CD14-positive monocyte (primary cell): ENCODE measurements around the gene CCDC107. TPM values are rescaled to one million over a fixed set of nuclear protein-coding genes. Genes with fewer than 3 reads are reported as not detected.

Experiments
- DNase-seq, 3 donors: peaks; one replicate each; pipeline ENCODE4 v3.0.0-alpha.2; 2011 to 2022
- H2AFZ ChIP-seq: 2 replicates; pipeline ENCODE4 v1.6.0; 2012; ENCODE audit warnings: mild to moderate bottlenecking, low read depth, low read length, inconsistent platforms; ENCODE audit not compliant: insufficient read depth, poor library complexity, severe bottlenecking
- H3K27ac ChIP-seq, 2 donors: 1 replicate in 1 of 2; 2 replicates in 1 of 2; pipeline ENCODE4 v1.5.1; 2012 to 2013; ENCODE audit warnings: low read length in 2 of 2, control low read depth in 1 of 2, inconsistent platforms in 1 of 2, low read depth in 1 of 2, mild to moderate bottlenecking in 1 of 2
- H3K27me3 ChIP-seq, 2 donors: one replicate each; pipeline versions ENCODE4 v1.6.0 to v1.6.1; 2011 to 2013; ENCODE audit warnings: low read length in 2 of 2; ENCODE audit not compliant: control insufficient read depth in 2 of 2, insufficient read depth in 2 of 2
- H3K36me3 ChIP-seq, 2 donors: replicated peaks in 1 of 2; 1 replicate in 1 of 2; 2 replicates in 1 of 2; pipeline versions ENCODE4 v1.5.1 to v1.6.1; 2012 to 2013; ENCODE audit warnings: low read length in 2 of 2, control low read depth in 1 of 2, inconsistent platforms in 1 of 2, mild to moderate bottlenecking in 1 of 2; ENCODE audit not compliant: insufficient read depth in 2 of 2, control insufficient read depth in 1 of 2
- H3K4me1 ChIP-seq, 2 donors: 1 replicate in 1 of 2; 2 replicates in 1 of 2; pipeline versions ENCODE4 v1.5.1 to v1.6.1; 2012 to 2013; ENCODE audit warnings: low read length in 2 of 2, control low read depth in 1 of 2, inconsistent platforms in 1 of 2, mild to moderate bottlenecking in 1 of 2, moderate library complexity in 1 of 2; ENCODE audit not compliant: insufficient read depth in 2 of 2, control insufficient read depth in 1 of 2
- H3K4me2 ChIP-seq: replicated peaks from 2 replicates; pipeline ENCODE3; 2012; ENCODE audit warnings: low read length, moderate library complexity, mild to moderate bottlenecking; ENCODE audit not compliant: poor library complexity, severe bottlenecking; ENCODE audit errors: extremely low read depth
- H3K4me3 ChIP-seq, 3 experiments: fragments of 200-600 bp in 1 of 3; sonication (generic) in 1 of 3; replicated peaks in 1 of 3; 1 replicate in 2 of 3; 2 replicates in 1 of 3; pipeline ENCODE4 v1.5.1; 2011 to 2013; ENCODE audit warnings: low read length in 3 of 3, mild to moderate bottlenecking in 3 of 3, control low read depth in 2 of 3, low read depth in 2 of 3, inconsistent platforms in 1 of 3, moderate library complexity in 1 of 3
- H3K79me2 ChIP-seq: 2 replicates; pipeline ENCODE4 v1.6.0; 2012; ENCODE audit warnings: mild to moderate bottlenecking, control low read depth, inconsistent platforms, low read length, moderate library complexity; ENCODE audit not compliant: insufficient read depth
- H3K9ac ChIP-seq: 2 replicates; pipeline ENCODE4 v1.6.0; 2017; ENCODE audit warnings: low read length, mild to moderate bottlenecking; ENCODE audit not compliant: insufficient read depth, poor library complexity, severe bottlenecking
- H3K9me3 ChIP-seq, 2 donors: replicated peaks in 1 of 2; 1 replicate in 1 of 2; 2 replicates in 1 of 2; pipeline versions ENCODE4 v1.5.1 to v1.6.1; 2012 to 2013; ENCODE audit warnings: low read length in 2 of 2, control low read depth in 1 of 2; ENCODE audit not compliant: control insufficient read depth in 1 of 2, insufficient read depth in 1 of 2
- H4K20me1 ChIP-seq: 2 replicates; pipeline ENCODE4 v1.6.0; 2012; ENCODE audit warnings: mild to moderate bottlenecking, low read length, control low read depth, moderate library complexity; ENCODE audit not compliant: insufficient read depth
- H3K27ac Mint-ChIP-seq, 7 donors: one replicate each; pipeline ENCODE4 v1.8.0; 2020; ENCODE audit warnings: mild to moderate bottlenecking in 7 of 7, mixed read lengths in 7 of 7, moderate library complexity in 6 of 7, inconsistent platforms in 2 of 7
- H3K27me3 Mint-ChIP-seq, 3 donors: one replicate each; pipeline ENCODE4 v1.8.0; 2021 to 2022; ENCODE audit warnings: low read depth in 3 of 3, mild to moderate bottlenecking in 3 of 3, mixed read lengths in 3 of 3, moderate library complexity in 3 of 3, inconsistent platforms in 1 of 3
- H3K36me3 Mint-ChIP-seq, 2 donors: one replicate each; pipeline ENCODE4 v1.8.0; 2020; ENCODE audit warnings: mixed read lengths in 2 of 2, inconsistent platforms in 1 of 2, mild to moderate bottlenecking in 1 of 2
- H3K4me1 Mint-ChIP-seq: one replicate; pipeline ENCODE4 v1.8.0; 2020; ENCODE audit warnings: mild to moderate bottlenecking, mixed read lengths
- H3K4me3 Mint-ChIP-seq, 2 donors: one replicate each; pipeline ENCODE4 v1.8.0; 2020; ENCODE audit warnings: mild to moderate bottlenecking in 2 of 2, mixed read lengths in 2 of 2, moderate library complexity in 1 of 2
- H3K9me3 Mint-ChIP-seq, 7 donors: one replicate each; pipeline ENCODE4 v1.8.0; 2020 to 2022; ENCODE audit warnings: mixed read lengths in 7 of 7, mild to moderate bottlenecking in 6 of 7, moderate library complexity in 6 of 7, inconsistent platforms in 2 of 7
- WGBS: methylation state at CpG from one replicate; pipeline ENCODE4 v1.1.5; 2013; ENCODE audit warnings: missing lambda C conversion rate; ENCODE audit not compliant: insufficient coverage; 5-methylcytosine and 5-hydroxymethylcytosine counted together
- intact Hi-C, 2 donors: fragments of 100-400 bp; cut with micrococcal nuclease; formaldehyde crosslinking; loops; one replicate each; pipeline versions ENCODE4 v1.15.0 to v1.15.1; 2023
- polyA plus RNA-seq, 3 donors: library from polyadenylated mRNA; depleted of rRNA in 1 of 3; unstranded in 2 of 3; stranded (reverse) in 1 of 3; fragments of 300-500 nt in 2 of 3; fragments of >200 nt in 1 of 3; fragmentation: Illumina TruSeq in 2 of 3; gene quantifications; 1 replicate in 2 of 3; 2 replicates in 1 of 3; pipeline ENCODE4 v1.2.3, GENCODE V29; 2012 to 2021
- TF ChIP-seq, protein P1 (sequence below): fragments of 200-600 bp; IDR thresholded peaks from one replicate; pipeline ENCODE4 v1.8.0; 2022; ENCODE audit warnings: antibody characterized with exemption, mild to moderate bottlenecking

Gene CCDC107
- polyA plus RNA-seq, 3 donors: 17.2 to 32.6 (median 23.2) TPM

DNA sequence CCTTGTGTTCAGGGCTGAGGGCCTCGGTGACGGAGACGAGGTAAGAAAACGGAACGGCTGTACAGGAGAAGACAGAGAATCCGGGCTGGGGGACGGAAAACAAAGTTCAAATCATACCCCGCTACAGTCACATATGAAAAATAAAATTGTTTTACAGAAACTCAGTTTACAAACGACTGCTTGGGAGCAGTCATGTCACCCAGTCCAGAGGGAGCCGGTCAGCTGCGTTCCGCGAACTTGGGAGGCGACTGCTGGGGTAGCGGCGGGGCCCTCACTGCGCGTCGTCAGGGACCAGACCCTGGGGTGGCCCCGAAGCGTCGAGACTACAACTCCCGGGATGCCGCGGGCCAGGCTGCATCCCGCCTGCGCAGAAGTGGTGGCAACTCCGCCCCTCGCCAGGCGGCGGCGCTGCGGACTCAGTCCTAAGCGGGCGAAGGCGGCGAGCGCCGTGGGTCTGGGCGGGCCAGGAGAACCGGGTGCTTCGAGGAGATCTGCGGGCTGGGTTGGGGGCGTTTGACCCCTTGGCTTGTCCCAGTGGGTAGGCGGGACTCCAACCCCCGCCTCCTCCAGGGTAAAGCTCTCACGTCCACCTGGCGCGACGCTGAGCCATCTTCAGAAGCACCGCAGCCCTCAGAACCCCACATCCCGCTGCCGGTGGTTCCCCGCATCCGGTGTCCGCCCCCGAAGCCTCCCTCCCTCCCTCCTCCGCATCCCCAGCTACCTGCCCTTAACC, 11.4 kb upstream of the CCDC107 start:
- peak overlapping the region; percentile 65 to 81 (median 71) for H3K4me3 ChIP-seq
- H3K27me3 ChIP-seq: no peaks in the 10 kb centered on the region
- no peaks in the 10 kb centered on the region for H3K9me3 ChIP-seq
- intact Hi-C loops: loop anchor here (1.0 to 10.0 kb wide), 4 partner anchors 11 to 166 kb away; partner anchors contain the start of gene SPAG8 (in 1 of the 2)
- no peaks in the 10 kb centered on the region for H4K20me1 ChIP-seq
- Mint-ChIP-seq H3K4me3 (peak overlapping the region; percentile 92 to 99), H3K9me3 (peaks cover 0 to 1% (median 0%) of the 10 kb centered on the region in 7 donors), H3K27ac (peak overlapping the region; percentile 94 to 99 (median 98)), H3K36me3 (peaks cover 3% of the 10 kb centered on the region in 2 donors), H3K27me3 (peaks cover 0 to 8% (median 0%) of the 10 kb centered on the region in 3 donors), H3K4me1 (peaks cover 71% of the 10 kb centered on the region)
- TF ChIP-seq, protein P1, sequence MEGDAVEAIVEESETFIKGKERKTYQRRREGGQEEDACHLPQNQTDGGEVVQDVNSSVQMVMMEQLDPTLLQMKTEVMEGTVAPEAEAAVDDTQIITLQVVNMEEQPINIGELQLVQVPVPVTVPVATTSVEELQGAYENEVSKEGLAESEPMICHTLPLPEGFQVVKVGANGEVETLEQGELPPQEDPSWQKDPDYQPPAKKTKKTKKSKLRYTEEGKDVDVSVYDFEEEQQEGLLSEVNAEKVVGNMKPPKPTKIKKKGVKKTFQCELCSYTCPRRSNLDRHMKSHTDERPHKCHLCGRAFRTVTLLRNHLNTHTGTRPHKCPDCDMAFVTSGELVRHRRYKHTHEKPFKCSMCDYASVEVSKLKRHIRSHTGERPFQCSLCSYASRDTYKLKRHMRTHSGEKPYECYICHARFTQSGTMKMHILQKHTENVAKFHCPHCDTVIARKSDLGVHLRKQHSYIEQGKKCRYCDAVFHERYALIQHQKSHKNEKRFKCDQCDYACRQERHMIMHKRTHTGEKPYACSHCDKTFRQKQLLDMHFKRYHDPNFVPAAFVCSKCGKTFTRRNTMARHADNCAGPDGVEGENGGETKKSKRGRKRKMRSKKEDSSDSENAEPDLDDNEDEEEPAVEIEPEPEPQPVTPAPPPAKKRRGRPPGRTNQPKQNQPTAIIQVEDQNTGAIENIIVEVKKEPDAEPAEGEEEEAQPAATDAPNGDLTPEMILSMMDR: peak; percentile 97
- no peaks in the 10 kb centered on the region for H3K36me3 ChIP-seq
- peak overlapping the region; percentile 80 for H3K9ac ChIP-seq
- peaks cover 14% of the 10 kb centered on the region for H3K79me2 ChIP-seq
- under 1% methylated on average over 47 of the region's 58 CpGs for WGBS
- peak overlapping the region; percentile 89 to 94 for H3K27ac ChIP-seq
- peaks cover 57 to 78% of the 10 kb centered on the region in 2 donors for H3K4me1 ChIP-seq
- peak overlapping the region; percentile 78 for H2AFZ ChIP-seq
- DNase-seq: peak; percentile 89 to 91 (median 90)
- peak overlapping the region; percentile 94 for H3K4me2 ChIP-seq

DNA sequence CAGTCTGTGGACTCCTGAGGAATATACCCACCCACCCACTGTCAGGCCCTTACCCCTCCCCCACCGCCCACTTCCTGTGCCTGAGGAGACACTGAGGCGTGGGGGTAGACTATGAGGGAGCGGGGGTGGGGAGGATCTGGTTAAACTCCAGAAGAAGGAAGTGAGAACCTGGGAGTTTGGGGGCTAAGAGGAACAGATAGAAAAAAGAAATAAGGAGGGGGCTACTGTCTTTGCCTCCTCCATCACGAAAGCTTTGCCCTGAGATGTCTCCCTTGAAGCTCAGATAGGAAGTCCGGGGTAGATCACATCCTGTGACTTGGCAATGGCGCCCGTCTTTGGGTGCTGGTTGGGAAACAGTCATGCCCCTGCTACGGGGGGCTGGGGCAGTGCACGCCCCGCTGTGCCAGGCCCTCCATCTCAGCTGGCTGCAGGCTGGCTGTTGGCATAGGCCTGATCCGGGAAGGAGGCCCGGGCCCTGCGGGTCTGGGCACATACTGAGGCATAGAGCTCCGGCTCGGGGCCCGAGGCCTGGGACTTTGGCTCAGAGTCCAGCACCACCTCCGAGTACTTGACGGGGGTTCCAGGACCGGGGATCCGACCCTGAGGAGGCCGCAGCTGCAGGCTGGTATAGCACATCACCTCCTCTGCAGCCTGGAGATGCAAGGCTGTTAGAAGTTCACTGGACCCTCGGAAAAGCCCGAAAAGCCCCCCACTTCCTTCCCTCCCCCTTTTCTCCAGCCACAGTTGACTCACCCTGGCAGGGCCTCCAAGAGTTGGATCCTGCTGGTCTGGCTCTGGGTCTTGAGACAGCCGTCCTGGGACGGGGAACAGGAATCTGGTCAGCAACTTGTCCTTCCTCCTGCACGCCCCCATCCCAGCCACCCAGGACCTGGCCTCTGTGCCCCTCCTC, 8.4 kb upstream of the CCDC107 start:
- Histone ChIP-seq H3K4me3 (peak overlapping the region in 1 of 3 experiments; percentile 53), H3K27me3 (no peaks in the 10 kb centered on the region), H3K4me1 (peaks cover 51 to 71% of the 10 kb centered on the region in 2 donors), H2AFZ (peak overlapping the region; percentile 81), H3K79me2 (peaks cover 11% of the 10 kb centered on the region), H3K36me3 (no peaks in the 10 kb centered on the region), H3K4me2 (peak overlapping the region; percentile 64), H3K27ac (no peak overlapping the region), H4K20me1 (no peaks in the 10 kb centered on the region), H3K9ac (no peak overlapping the region), H3K9me3 (no peaks in the 10 kb centered on the region)
- TF ChIP-seq, protein P1: no peak
- Mint-ChIP-seq H3K27ac (peak overlapping the region in 2 of 7 donors; percentile 26 to 48), H3K27me3 (peaks cover 0 to 5% (median 0%) of the 10 kb centered on the region in 3 donors), H3K36me3 (no peaks in the 10 kb centered on the region), H3K4me3 (peak overlapping the region; percentile 55 to 59), H3K9me3 (peaks cover 0 to 1% (median 0%) of the 10 kb centered on the region in 7 donors), H3K4me1 (peaks cover 51% of the 10 kb centered on the region)
- 51% methylated on average over 20 of the region's 26 CpGs for WGBS
- peak in 1 of 3 donors; percentile 22 for DNase-seq
- intact Hi-C loops: loop anchor here (5.0 to 10.0 kb wide), 3 partner anchors 45 to 163 kb away; partner anchors contain the start of gene SPAG8 (in 1 of the 2)
